ENCODE data around the gene AGMAT. TPM values are rescaled to one million over a fixed set of nuclear protein-coding genes. Genes with fewer than 3 reads are reported as not detected.

Gene AGMAT
- polyA plus RNA-seq, 3 donors = not detected

DNA sequence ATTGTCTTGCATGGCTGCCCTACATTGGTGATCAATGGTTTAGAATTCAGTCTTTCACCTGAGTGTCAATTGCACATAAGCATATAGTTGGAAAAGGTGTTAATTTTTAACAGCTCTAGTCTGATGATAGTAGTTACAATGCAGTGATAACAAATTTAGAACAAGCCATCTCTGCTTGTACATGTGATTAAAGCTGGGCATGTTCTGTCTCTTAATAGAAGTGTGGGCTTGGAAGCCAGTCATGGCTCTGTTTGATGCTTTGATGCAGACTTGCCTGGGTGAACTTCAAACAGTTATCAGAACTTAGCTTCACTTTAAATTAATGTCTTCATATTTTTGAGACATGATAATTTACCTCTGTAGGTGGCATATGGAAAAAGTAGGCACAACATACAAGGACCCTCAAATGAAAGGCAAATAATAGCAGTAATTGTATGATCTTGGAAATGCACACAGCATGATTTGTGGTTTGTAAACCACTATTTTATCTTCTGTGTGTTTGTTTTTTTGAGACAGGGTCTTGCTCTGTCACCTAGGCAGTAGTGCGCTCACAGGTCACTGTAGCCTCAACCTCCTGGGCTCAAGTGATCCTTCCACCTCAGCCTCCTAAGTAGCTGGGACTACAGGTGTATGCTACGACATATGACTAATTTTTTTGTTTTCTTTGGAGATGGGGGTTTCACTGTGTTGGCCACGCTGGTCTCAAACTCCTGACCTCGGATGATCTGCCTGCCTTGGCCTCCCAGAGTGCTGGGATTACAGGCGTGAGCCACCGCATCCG is 36.2 kb upstream of the AGMAT start:
- H3K36me3 ChIP-seq (replicated peaks in 1 of 2; ENCODE audit: control insufficient read depth in 1 of 2, insufficient read depth in 2 of 2, low read length in 2 of 2) = no peaks in the 10 kb centered on the region
- H3K79me2 ChIP-seq (ENCODE audit: insufficient read depth, low read length) = peaks cover 82% of the 10 kb centered on the region
- Mint-ChIP-seq H3K27ac (peak overlapping the region in 3 of 7 donors; percentile 65 to 80 (median 79)), H3K36me3 (peaks cover 2 to 8% of the 10 kb centered on the region in 2 donors), H3K9me3 (no peaks in the 10 kb centered on the region), H3K4me3 (no peak overlapping the region), H3K27me3 (ENCODE audit: low read depth in 3 of 3) (no peaks in the 10 kb centered on the region), H3K4me1 (peaks cover 44% of the 10 kb centered on the region)
- no peaks in the 10 kb centered on the region for H3K27me3 ChIP-seq (ENCODE audit: control insufficient read depth in 2 of 2, insufficient read depth in 2 of 2, low read length in 2 of 2)
- no peak overlapping the region for H3K4me3 ChIP-seq (replicated peaks in 1 of 3; ENCODE audit: low read depth in 2 of 3, low read length in 3 of 3)
- no peak overlapping the region for H3K4me2 ChIP-seq (replicated peaks; ENCODE audit: extremely low read depth, low read length, poor library complexity, severe bottlenecking)
- H4K20me1 ChIP-seq (ENCODE audit: insufficient read depth, low read length) = peaks cover 68% of the 10 kb centered on the region
- H2AFZ ChIP-seq (ENCODE audit: insufficient read depth, low read depth, low read length, poor library complexity, severe bottlenecking) = no peak overlapping the region
- peaks cover 32 to 46% of the 10 kb centered on the region in 2 donors for H3K4me1 ChIP-seq (ENCODE audit: control insufficient read depth in 1 of 2, insufficient read depth in 2 of 2, low read length in 2 of 2)
- TF ChIP-seq, protein P1, sequence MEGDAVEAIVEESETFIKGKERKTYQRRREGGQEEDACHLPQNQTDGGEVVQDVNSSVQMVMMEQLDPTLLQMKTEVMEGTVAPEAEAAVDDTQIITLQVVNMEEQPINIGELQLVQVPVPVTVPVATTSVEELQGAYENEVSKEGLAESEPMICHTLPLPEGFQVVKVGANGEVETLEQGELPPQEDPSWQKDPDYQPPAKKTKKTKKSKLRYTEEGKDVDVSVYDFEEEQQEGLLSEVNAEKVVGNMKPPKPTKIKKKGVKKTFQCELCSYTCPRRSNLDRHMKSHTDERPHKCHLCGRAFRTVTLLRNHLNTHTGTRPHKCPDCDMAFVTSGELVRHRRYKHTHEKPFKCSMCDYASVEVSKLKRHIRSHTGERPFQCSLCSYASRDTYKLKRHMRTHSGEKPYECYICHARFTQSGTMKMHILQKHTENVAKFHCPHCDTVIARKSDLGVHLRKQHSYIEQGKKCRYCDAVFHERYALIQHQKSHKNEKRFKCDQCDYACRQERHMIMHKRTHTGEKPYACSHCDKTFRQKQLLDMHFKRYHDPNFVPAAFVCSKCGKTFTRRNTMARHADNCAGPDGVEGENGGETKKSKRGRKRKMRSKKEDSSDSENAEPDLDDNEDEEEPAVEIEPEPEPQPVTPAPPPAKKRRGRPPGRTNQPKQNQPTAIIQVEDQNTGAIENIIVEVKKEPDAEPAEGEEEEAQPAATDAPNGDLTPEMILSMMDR (IDR thresholded peaks at IDR 0.05) = no peak
- intact Hi-C loops (cut with micrococcal nuclease) = no loop called here
- no peak for DNase-seq
- no CpG with 5 or more reads among the region's 7 CpGs for WGBS (ENCODE audit: insufficient coverage)
- H3K27ac ChIP-seq (ENCODE audit: low read depth in 1 of 2, low read length in 2 of 2) = peak overlapping the region in 1 of 2 donors; percentile 99
- H3K9ac ChIP-seq (ENCODE audit: insufficient read depth, low read length, poor library complexity, severe bottlenecking) = no peak overlapping the region
- H3K9me3 ChIP-seq (replicated peaks in 1 of 2; ENCODE audit: control insufficient read depth in 1 of 2, insufficient read depth in 1 of 2, low read length in 2 of 2) = no peaks in the 10 kb centered on the region

DNA sequence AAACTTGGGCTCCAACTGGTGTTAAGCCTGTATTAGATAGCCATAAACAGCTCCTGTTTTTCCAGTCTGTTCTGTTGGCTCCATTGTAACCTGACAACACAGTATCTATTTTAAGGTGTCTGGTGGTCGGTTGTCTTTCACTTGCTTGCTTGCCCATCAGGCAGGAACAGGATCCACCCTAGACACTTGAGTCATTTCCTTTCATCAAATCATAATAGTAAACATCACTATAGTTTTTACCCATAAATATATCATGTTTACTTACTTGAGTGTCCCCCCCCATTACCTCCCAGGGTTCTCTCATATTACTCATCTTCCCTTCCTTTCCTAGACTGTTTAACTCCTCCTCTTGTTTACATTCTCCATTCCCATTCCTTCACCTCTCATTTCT is 35.3 kb upstream of the AGMAT start:
- Histone ChIP-seq H3K36me3 (replicated peaks in 1 of 2; ENCODE audit: control insufficient read depth in 1 of 2, insufficient read depth in 2 of 2, low read length in 2 of 2) (no peaks in the 10 kb centered on the region), H3K9ac (ENCODE audit: insufficient read depth, low read length, poor library complexity, severe bottlenecking) (no peak overlapping the region), H3K4me3 (replicated peaks in 1 of 3; ENCODE audit: low read depth in 2 of 3, low read length in 3 of 3) (no peak overlapping the region), H3K4me2 (replicated peaks; ENCODE audit: extremely low read depth, low read length, poor library complexity, severe bottlenecking) (peak overlapping the region; percentile 5), H3K4me1 (ENCODE audit: control insufficient read depth in 1 of 2, insufficient read depth in 2 of 2, low read length in 2 of 2) (peaks cover 32 to 41% of the 10 kb centered on the region in 2 donors), H3K27ac (ENCODE audit: low read depth in 1 of 2, low read length in 2 of 2) (peak overlapping the region in 1 of 2 donors; percentile 99), H3K27me3 (ENCODE audit: control insufficient read depth in 2 of 2, insufficient read depth in 2 of 2, low read length in 2 of 2) (no peaks in the 10 kb centered on the region), H4K20me1 (ENCODE audit: insufficient read depth, low read length) (peaks cover 58% of the 10 kb centered on the region), H3K9me3 (replicated peaks in 1 of 2; ENCODE audit: control insufficient read depth in 1 of 2, insufficient read depth in 1 of 2, low read length in 2 of 2) (no peaks in the 10 kb centered on the region), H3K79me2 (ENCODE audit: insufficient read depth, low read length) (peaks cover 72% of the 10 kb centered on the region), H2AFZ (ENCODE audit: insufficient read depth, low read depth, low read length, poor library complexity, severe bottlenecking) (no peak overlapping the region)
- peak in 2 of 3 donors; percentile 35 to 42 for DNase-seq
- 0% methylated on average over 1 of the region's 1 CpG for WGBS (ENCODE audit: insufficient coverage)
- Mint-ChIP-seq H3K4me1 (peaks cover 40% of the 10 kb centered on the region), H3K9me3 (no peaks in the 10 kb centered on the region), H3K27me3 (ENCODE audit: low read depth in 3 of 3) (no peaks in the 10 kb centered on the region), H3K36me3 (peaks cover 2 to 5% of the 10 kb centered on the region in 2 donors), H3K27ac (peak overlapping the region in 5 of 7 donors; percentile 12 to 87 (median 63)), H3K4me3 (no peak overlapping the region)
- TF ChIP-seq, protein P1 (IDR thresholded peaks at IDR 0.05) = no peak
- intact Hi-C loops (cut with micrococcal nuclease) = no loop called here

All from CD14-positive monocyte (primary cell).